Spleen (tissue), 7 donors: ENCODE results near the gene GTPBP1.

ENCODE experiments used
- POLR2A ChIP-seq, 3 donors: fragments of 450-650 bp; IDR thresholded peaks; one replicate each; pipeline ENCODE4 v1.5.1; 2017; ENCODE audit warnings: antibody characterized with exemption in 3 of 3, mild to moderate bottlenecking in 1 of 3
- TF ChIP-seq, protein P1 (sequence below), 11 experiments: fragments of 200-600 bp in 7 of 11; fragments of 450-650 bp in 4 of 11; sonication (generic) in 4 of 11; IDR thresholded peaks in 8 of 11; conservative IDR thresholded peaks in 3 of 11; 1 replicate in 7 of 11; 2 replicates in 4 of 11; pipeline versions ENCODE4 v1.4.0 to v1.8.0; 2016 to 2021; ENCODE audit warnings: antibody characterized with exemption in 11 of 11, inconsistent platforms in 4 of 11, mild to moderate bottlenecking in 1 of 11
- donor health status: DM: no; HTN: no; CAD: no; lungs with moderate emphysema.
- donor health status: DM: no; HTN: no; CAD: no.
- donor health status: DM: no; HTN: no; CAD: no.

DNA sequence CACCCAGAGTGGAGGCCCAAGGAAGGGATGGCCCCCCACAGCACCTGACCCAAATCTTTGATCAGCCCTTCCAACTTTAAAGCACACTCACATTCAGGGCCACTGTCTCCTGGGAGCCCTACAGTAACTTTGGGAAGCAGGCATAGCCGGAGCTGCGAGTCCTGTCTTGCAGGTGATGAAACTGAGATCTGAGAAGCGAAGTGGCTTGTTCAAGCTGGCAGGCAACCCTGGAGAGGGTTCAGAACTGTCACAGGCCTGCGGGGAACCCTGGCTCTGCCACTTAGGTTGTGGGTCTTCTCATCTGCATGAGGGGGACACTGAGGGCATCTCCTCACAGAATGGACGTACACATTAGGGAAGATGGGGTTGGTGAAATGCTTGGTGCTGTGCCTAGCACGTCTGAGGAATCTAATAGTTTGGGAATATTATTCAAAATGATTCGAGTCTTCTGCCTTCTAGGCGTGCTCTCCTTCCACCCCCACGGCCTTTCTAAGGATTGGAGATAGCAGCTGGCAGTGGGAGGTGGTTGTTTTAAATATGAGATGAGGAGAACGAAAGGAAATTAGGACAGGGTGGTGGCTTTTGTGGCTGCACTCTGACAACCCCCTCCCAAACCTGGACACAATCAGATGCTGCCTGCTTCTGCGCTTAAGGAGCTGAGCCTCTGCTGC lies 68.9 kb downstream of the GTPBP1 start:
- TF ChIP-seq POLR2A (IDR thresholded peaks at IDR 0.05) = no peak
- TF ChIP-seq, protein P1, sequence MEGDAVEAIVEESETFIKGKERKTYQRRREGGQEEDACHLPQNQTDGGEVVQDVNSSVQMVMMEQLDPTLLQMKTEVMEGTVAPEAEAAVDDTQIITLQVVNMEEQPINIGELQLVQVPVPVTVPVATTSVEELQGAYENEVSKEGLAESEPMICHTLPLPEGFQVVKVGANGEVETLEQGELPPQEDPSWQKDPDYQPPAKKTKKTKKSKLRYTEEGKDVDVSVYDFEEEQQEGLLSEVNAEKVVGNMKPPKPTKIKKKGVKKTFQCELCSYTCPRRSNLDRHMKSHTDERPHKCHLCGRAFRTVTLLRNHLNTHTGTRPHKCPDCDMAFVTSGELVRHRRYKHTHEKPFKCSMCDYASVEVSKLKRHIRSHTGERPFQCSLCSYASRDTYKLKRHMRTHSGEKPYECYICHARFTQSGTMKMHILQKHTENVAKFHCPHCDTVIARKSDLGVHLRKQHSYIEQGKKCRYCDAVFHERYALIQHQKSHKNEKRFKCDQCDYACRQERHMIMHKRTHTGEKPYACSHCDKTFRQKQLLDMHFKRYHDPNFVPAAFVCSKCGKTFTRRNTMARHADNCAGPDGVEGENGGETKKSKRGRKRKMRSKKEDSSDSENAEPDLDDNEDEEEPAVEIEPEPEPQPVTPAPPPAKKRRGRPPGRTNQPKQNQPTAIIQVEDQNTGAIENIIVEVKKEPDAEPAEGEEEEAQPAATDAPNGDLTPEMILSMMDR (IDR thresholded peaks at IDR 0.05 in 8 of 11, conservative IDR thresholded peaks at IDR 0.05 in 3 of 11) = no peak
